KMS-11 (cell line): ENCODE results near the gene CADPS2.

Experiments used
- H2AFZ ChIP-seq: fragments of 200-600 bp; sonication (generic); 2 replicates; pipeline ENCODE4 v1.6.1; 2016; ENCODE audit warnings: antibody characterized with exemption, mixed run types, low read depth
- H3K27ac ChIP-seq: fragments of 200-600 bp; sonication (generic); 2 replicates; pipeline ENCODE4 v1.6.1; 2016; ENCODE audit warnings: mild to moderate bottlenecking, mixed run types
- H3K27me3 ChIP-seq: fragments of 200-600 bp; sonication (generic); 2 replicates; pipeline ENCODE4 v1.6.1; 2017; ENCODE audit warnings: mild to moderate bottlenecking, low read depth, mixed run types, moderate library complexity; ENCODE audit not compliant: insufficient read depth
- H3K36me3 ChIP-seq: fragments of 200-600 bp; sonication (generic); 2 replicates; pipeline ENCODE4 v1.6.1; 2017; ENCODE audit warnings: mild to moderate bottlenecking, mixed run types; ENCODE audit not compliant: insufficient read depth
- H3K4me1 ChIP-seq: fragments of 200-600 bp; sonication (generic); 2 replicates; pipeline ENCODE4 v1.6.1; 2016; ENCODE audit warnings: mild to moderate bottlenecking, low read depth, mixed run types; ENCODE audit not compliant: poor library complexity, severe bottlenecking
- H3K4me2 ChIP-seq: fragments of 200-600 bp; sonication (generic); 2 replicates; pipeline ENCODE4 v1.7.0; 2016; ENCODE audit warnings: mild to moderate bottlenecking, mixed run types
- H3K4me3 ChIP-seq: fragments of 200-600 bp; sonication (generic); IDR thresholded peaks from 2 replicates; pipeline ENCODE4 v1.6.1; 2017; ENCODE audit warnings: low read depth, low read length, mixed read lengths; ENCODE audit not compliant: insufficient read depth
- H3K79me2 ChIP-seq: fragments of 200-600 bp; sonication (generic); 2 replicates; pipeline ENCODE4 v1.6.1; 2016; ENCODE audit warnings: low read depth, mixed run types; ENCODE audit not compliant: insufficient read depth
- H3K9ac ChIP-seq: fragments of 200-600 bp; sonication (generic); 2 replicates; pipeline ENCODE4 v1.6.1; 2016; ENCODE audit warnings: mild to moderate bottlenecking, mixed run types
- H4K20me1 ChIP-seq: fragments of 200-600 bp; sonication (generic); 2 replicates; pipeline ENCODE4 v1.6.1; 2016; ENCODE audit warnings: mild to moderate bottlenecking, mixed run types; ENCODE audit not compliant: insufficient read depth
- TF ChIP-seq, protein P1 (sequence below): fragments of 200-600 bp; sonication (generic); conservative IDR thresholded peaks from 2 replicates; pipeline ENCODE4 v1.6.1; 2017; ENCODE audit warnings: low read depth, mild to moderate bottlenecking, antibody characterized with exemption, low read length, moderate library complexity, mixed read lengths

Gene CADPS2

DNA sequence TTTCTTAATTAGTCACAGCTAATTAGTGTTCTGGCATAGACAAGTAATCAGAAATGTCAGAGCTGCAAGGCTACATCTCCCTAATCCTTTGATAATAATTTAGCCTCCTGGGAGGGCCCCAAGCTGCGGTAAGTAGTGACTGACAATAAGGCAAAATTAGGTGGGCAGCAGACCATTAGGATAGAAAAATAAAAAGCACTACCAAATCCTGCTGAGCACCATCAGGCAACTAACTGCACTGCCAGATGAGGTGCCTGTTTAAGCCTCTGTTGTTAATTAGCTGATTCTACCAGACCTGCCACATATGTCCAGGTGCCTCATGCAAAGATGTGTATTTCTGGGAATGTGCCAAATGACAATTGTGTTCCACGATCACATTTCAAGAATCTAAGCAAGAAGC lies 549.2 kb downstream of the CADPS2 start:
- Histone ChIP-seq H3K4me1 (peaks cover 81% of the 10 kb centered on the region), H3K27me3 (no peaks in the 10 kb centered on the region), H3K27ac (peak overlapping the region; percentile 81), H3K79me2 (no peaks in the 10 kb centered on the region), H4K20me1 (no peaks in the 10 kb centered on the region), H3K4me3 (no peak overlapping the region), H2AFZ (peak overlapping the region; percentile 8; the same call in 1 of the 2 replicates), H3K9ac (peak overlapping the region; percentile 5; the same call in 1 of the 2 replicates), H3K4me2 (peak overlapping the region; percentile 78), H3K36me3 (no peaks in the 10 kb centered on the region)
- TF ChIP-seq, protein P1, sequence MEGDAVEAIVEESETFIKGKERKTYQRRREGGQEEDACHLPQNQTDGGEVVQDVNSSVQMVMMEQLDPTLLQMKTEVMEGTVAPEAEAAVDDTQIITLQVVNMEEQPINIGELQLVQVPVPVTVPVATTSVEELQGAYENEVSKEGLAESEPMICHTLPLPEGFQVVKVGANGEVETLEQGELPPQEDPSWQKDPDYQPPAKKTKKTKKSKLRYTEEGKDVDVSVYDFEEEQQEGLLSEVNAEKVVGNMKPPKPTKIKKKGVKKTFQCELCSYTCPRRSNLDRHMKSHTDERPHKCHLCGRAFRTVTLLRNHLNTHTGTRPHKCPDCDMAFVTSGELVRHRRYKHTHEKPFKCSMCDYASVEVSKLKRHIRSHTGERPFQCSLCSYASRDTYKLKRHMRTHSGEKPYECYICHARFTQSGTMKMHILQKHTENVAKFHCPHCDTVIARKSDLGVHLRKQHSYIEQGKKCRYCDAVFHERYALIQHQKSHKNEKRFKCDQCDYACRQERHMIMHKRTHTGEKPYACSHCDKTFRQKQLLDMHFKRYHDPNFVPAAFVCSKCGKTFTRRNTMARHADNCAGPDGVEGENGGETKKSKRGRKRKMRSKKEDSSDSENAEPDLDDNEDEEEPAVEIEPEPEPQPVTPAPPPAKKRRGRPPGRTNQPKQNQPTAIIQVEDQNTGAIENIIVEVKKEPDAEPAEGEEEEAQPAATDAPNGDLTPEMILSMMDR: no peak

DNA sequence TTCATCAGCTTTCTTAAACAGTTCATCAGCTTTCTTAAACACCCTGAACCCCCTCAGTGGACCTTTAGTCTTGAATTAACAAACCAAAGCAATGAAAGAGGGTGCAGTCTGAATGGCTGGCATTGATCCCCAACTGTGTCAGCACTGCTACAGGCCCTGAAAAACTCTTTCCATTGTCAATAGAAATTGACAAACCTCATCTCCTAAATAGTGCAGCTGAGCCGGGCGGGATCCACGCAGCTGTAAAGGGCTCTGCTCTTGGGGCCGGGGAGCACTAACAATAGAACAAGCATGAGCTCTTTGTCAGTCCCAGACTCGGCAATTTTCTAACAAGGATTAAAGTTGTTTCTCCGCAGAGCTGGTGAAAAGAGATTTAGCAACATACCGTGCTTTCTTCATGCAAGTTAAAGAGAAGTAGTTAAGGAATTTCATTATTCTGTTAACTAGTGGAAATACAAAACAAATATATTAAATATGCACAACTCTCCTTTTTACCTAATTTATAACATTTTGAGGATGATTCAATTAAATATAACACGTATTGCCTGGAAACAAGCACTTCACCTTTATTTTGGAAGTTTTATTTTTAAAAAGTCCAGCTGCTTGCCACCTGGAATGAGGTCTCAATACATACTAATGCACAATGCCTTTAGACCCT lies 557.0 kb downstream of the CADPS2 start:
- no peaks in the 10 kb centered on the region for H3K36me3 ChIP-seq
- H3K27me3 ChIP-seq: no peaks in the 10 kb centered on the region
- no peak overlapping the region for H2AFZ ChIP-seq
- H3K9ac ChIP-seq: no peak overlapping the region
- H4K20me1 ChIP-seq: no peaks in the 10 kb centered on the region
- no peaks in the 10 kb centered on the region for H3K79me2 ChIP-seq
- TF ChIP-seq, protein P1: no peak
- no peak overlapping the region for H3K27ac ChIP-seq
- no peak overlapping the region for H3K4me3 ChIP-seq
- H3K4me2 ChIP-seq: no peak overlapping the region
- H3K4me1 ChIP-seq: peaks cover 19% of the 10 kb centered on the region

DNA sequence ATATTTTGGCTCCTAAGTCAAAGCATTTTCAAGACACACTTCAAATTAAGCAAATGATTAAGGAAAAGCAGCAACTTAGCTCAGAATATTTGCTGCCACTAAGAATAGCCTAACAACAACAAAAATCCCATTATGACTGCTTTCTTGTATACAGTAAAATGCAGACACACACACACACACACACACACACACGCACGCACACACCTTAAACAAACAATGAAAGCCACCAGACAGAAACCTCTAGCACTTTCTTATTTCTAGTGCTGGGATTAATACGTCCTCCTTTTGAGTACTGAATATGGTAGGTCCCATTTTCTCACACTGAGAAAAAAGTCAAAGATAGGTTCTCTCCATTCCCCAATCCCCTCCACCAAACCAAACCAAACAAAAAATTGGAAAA lies 558.3 kb downstream of the CADPS2 start:
- TF ChIP-seq, protein P1: no peak
- Histone ChIP-seq H2AFZ (no peak overlapping the region), H3K27ac (no peak overlapping the region), H3K27me3 (no peaks in the 10 kb centered on the region), H3K4me3 (no peak overlapping the region), H3K9ac (no peak overlapping the region), H3K79me2 (no peaks in the 10 kb centered on the region), H4K20me1 (no peaks in the 10 kb centered on the region), H3K36me3 (no peaks in the 10 kb centered on the region), H3K4me1 (peaks cover 17% of the 10 kb centered on the region), H3K4me2 (no peak overlapping the region)

- no peak overlapping the region for H3K27ac ChIP-seq
- TF ChIP-seq, protein P1: no peak
- no peak overlapping the region for H2AFZ ChIP-seq
- no peaks in the 10 kb centered on the region for H3K4me1 ChIP-seq
- H3K36me3 ChIP-seq: no peaks in the 10 kb centered on the region
- H4K20me1 ChIP-seq: no peaks in the 10 kb centered on the region
- H3K79me2 ChIP-seq: no peaks in the 10 kb centered on the region
- no peaks in the 10 kb centered on the region for H3K27me3 ChIP-seq
- no peak overlapping the region for H3K9ac ChIP-seq
- H3K4me2 ChIP-seq: no peak overlapping the region
- no peak overlapping the region for H3K4me3 ChIP-seq
These were observed 569.5 kb downstream of the CADPS2 start for GRCh38 chr7:122316467-122317388.
